Naive thymus-derived CD8-positive, alpha-beta T cell (primary cell): ENCODE measurements around the gene PROM1. TPM values are rescaled to one million over a fixed set of nuclear protein-coding genes. Genes with fewer than 3 reads are reported as not detected.

Source experiments
- ATAC-seq, 2 donors: fragments of 150-1000 bp; cut with Tn5 transposase in 1 of 2; sonication (Bioruptor Pico), chemical (Tn5 transposase) in 1 of 2; 1 replicate in 1 of 2; 2 replicates in 1 of 2; pipeline ENCODE4 v1.10.0; 2021; ENCODE audit warnings: mild to moderate bottlenecking in 2 of 2, moderate library complexity in 2 of 2
- POLR2A ChIA-PET: fragments of 350-600 bp; sonication (Branson Sonifier 250); formaldehyde crosslinking; loops from one replicate; lab custom pipeline; 2021; ENCODE audit warnings: antibody characterized with exemption; lab: Charles Lee
- DNase-seq, 10 donors: peaks; one replicate each; pipeline versions ENCODE4 v3.0.0 to v3.0.0-alpha.2; 2020 to 2022
- H3K27ac Mint-ChIP-seq, 10 donors: one replicate each; pipeline ENCODE4 v1.8.0; 2020 to 2022; ENCODE audit warnings: mild to moderate bottlenecking in 10 of 10, mixed read lengths in 10 of 10, moderate library complexity in 4 of 10, inconsistent platforms in 1 of 10
- H3K27me3 Mint-ChIP-seq, 5 donors: one replicate each; pipeline ENCODE4 v1.8.0; 2021 to 2022; ENCODE audit warnings: mixed read lengths in 5 of 5
- H3K36me3 Mint-ChIP-seq, 3 donors: one replicate each; pipeline ENCODE4 v1.8.0; 2020 to 2022; ENCODE audit warnings: mixed read lengths in 3 of 3, mild to moderate bottlenecking in 2 of 3, inconsistent platforms in 1 of 3
- H3K4me1 Mint-ChIP-seq, 4 donors: one replicate each; pipeline ENCODE4 v1.8.0; 2021 to 2022; ENCODE audit warnings: mixed read lengths in 4 of 4
- H3K4me3 Mint-ChIP-seq, 10 donors: one replicate each; pipeline ENCODE4 v1.8.0; 2020 to 2022; ENCODE audit warnings: mild to moderate bottlenecking in 10 of 10, mixed read lengths in 10 of 10, moderate library complexity in 6 of 10, inconsistent platforms in 1 of 10
- H3K9me3 Mint-ChIP-seq, 9 donors: one replicate each; pipeline ENCODE4 v1.8.0; 2020 to 2022; ENCODE audit warnings: mixed read lengths in 9 of 9, mild to moderate bottlenecking in 3 of 9, inconsistent platforms in 1 of 9, moderate library complexity in 1 of 9
- polyA plus RNA-seq, 3 donors: library from polyadenylated mRNA; unstranded; fragments of 300-500 nt; fragmentation: Illumina TruSeq; gene quantifications; one replicate each; pipeline ENCODE4 v1.2.3, GENCODE V29; 2021
- total RNA-seq, 8 experiments: library from RNA in 2 of 8; stranded (reverse) in 2 of 8; gene quantifications; one replicate each; pipeline ENCODE4 v1.2.3 and lab custom pipeline; 2021 to 2026

Gene PROM1
- total and polyA plus RNA-seq, 5 experiments from 2014 or later: not detected

- H3K4me1 Mint-ChIP-seq: peaks cover 0 to 1% (median 0%) of the 10 kb centered on the region in 4 donors
- DNase-seq (no peak), ATAC-seq (no peak)
- no peak overlapping the region for H3K4me3 Mint-ChIP-seq
- H3K9me3 Mint-ChIP-seq: peaks cover 0 to 8% (median 4%) of the 10 kb centered on the region in 9 donors
- POLR2A ChIA-PET: no interaction called here
- H3K27me3 Mint-ChIP-seq: peaks cover 5 to 19% (median 12%) of the 10 kb centered on the region in 5 donors
- no peak overlapping the region for H3K27ac Mint-ChIP-seq
- H3K36me3 Mint-ChIP-seq: peaks cover 0 to 6% (median 2%) of the 10 kb centered on the region in 3 donors
Measured at GRCh38 chr4:15918484-15919129, 165.2 kb downstream of the PROM1 start.

Other genes starting within 250 kb of the PROM1 start
- gene FGFBP1, start 145.3 kb downstream of the PROM1 start, total RNA-seq: not detected
- gene FGFBP1, start 145.3 kb downstream of the PROM1 start, polyA plus RNA-seq: not detected
- gene FGFBP2, start 120.8 kb downstream of the PROM1 start, total RNA-seq: 10 to 100 TPM; 12.8 to 13.3 TPM
- 100 to 1,000 TPM in 1 of 3 donors, 10 to 100 TPM in 1, 1 to 10 TPM in 1; 6.0 to 118 (median 17.7) TPM for gene FGFBP2, start 120.8 kb downstream of the PROM1 start, polyA plus RNA-seq
- gene TAPT1, start 142.4 kb upstream of the PROM1 start, total RNA-seq: 10 to 100 TPM; 74.1 to 75.0 TPM
- 10 to 100 TPM; 15.7 to 26.3 (median 26.1) TPM for gene TAPT1, start 142.4 kb upstream of the PROM1 start, polyA plus RNA-seq